Measurements from ENCODE around the gene SH3PXD2B.

SH3PXD2B gene

DNA sequence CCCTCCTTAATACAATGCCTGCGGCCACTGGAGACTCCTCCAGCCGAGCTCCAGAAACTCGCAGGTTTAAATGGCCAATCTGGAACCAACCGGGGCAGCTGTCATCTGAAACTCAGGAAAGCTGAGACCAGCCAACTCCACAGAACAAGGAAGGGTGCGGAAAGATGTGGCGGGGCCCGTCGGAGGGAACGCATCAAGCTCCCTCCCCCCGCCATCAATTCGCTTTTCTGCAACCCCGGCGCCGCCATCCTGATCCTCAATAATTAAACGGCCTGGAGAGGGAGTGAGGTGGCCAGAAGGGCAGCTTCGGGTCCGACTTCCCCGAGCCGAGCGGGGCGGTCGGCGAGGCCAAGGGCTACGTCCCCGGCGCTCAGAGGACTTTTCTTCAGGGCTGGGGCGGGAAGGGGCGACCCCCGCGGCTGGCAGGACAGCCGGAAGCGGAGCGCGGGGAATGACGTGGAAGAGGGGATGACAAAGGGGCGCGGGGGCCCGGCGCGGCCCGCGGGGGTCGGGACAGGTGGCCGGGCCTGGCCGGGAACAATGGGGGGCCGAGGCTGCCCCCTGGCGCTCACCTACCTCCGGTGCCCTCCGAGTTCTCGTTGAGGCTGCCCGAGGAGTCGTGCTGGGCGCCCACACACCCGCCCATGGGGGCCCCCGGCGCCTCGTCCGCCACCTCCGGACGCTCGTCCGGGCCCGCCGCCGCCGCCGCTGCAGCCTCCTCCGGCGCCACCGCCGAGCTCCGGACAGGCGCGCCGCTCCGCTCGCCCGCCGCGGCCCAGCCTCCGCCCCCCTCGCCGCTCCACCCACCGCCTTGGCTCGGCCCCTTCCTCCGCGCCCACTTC, 171.1 kb downstream of the SH3PXD2B start, which contains the start of gene UBTD2:
UBTD2 (minus strand) TSS at position 745 of the 842 bp plus-strand sequence; CDS start at position 646, 99 bp downstream.
- H3K9me3 ChIP-seq (ENCODE audit: control insufficient read depth, low read length): no peaks in the 10 kb centered on the region
- H3K36me3 ChIP-seq (ENCODE audit: control insufficient read depth, insufficient read depth, low read length, severe bottlenecking): no peaks in the 10 kb centered on the region
- H3K4me3 ChIP-seq (ENCODE audit: low read length): peak within 1 kb of the TSS; percentile 88
- H3K27me3 ChIP-seq (replicated peaks; ENCODE audit: control insufficient read depth, insufficient read depth, low read length): no peaks in the 10 kb centered on the region
- peak within 1 kb of the TSS; percentile 95 for H3K9ac ChIP-seq (ENCODE audit: low read length)
- H3K4me1 ChIP-seq (ENCODE audit: control insufficient read depth, insufficient read depth, low read length): peaks cover 33% of the 10 kb centered on the region
- DNase-seq (ENCODE audit: low read depth): peak; percentile 88

GRCh38 chr5:172282272-172283019, 171.9 kb downstream of the SH3PXD2B start:
- Histone ChIP-seq H3K4me1 (ENCODE audit: control insufficient read depth, insufficient read depth, low read length) (peaks cover 33% of the 10 kb centered on the region), H3K36me3 (ENCODE audit: control insufficient read depth, insufficient read depth, low read length, severe bottlenecking) (no peaks in the 10 kb centered on the region), H3K9me3 (ENCODE audit: control insufficient read depth, low read length) (no peaks in the 10 kb centered on the region), H3K9ac (ENCODE audit: low read length) (peak overlapping the region; percentile 90), H3K27me3 (replicated peaks; ENCODE audit: control insufficient read depth, insufficient read depth, low read length) (no peaks in the 10 kb centered on the region), H3K4me3 (ENCODE audit: low read length) (peak overlapping the region; percentile 88)
- DNase-seq (ENCODE audit: low read depth): peak; percentile 38

DNA sequence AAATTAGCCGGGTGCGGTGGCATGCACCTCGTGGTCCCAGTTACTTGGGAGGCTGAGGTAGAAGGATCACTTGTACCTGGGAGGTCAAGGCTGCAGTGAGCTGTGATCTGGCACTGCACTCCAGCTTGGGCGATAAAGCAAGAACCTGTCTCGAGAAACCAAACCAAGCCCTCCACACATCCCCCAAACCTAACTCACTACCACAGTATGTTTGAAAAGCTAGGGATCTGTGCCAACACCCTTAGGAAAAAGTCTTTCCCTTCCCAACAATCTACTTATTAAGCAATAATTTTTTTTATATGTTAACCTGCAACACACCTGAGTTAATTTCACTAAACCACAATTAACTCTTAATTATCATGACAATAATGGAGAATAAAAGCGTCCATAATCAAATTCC, 173.0 kb downstream of the SH3PXD2B start:
- H3K36me3 ChIP-seq (ENCODE audit: control insufficient read depth, insufficient read depth, low read length, severe bottlenecking): no peaks in the 10 kb centered on the region
- peaks cover 41% of the 10 kb centered on the region for H3K4me1 ChIP-seq (ENCODE audit: control insufficient read depth, insufficient read depth, low read length)
- H3K9ac ChIP-seq (ENCODE audit: low read length): peak overlapping the region; percentile 90
- peak overlapping the region; percentile 88 for H3K4me3 ChIP-seq (ENCODE audit: low read length)
- no peaks in the 10 kb centered on the region for H3K27me3 ChIP-seq (replicated peaks; ENCODE audit: control insufficient read depth, insufficient read depth, low read length)
- DNase-seq (ENCODE audit: low read depth): peak; percentile 33
- no peaks in the 10 kb centered on the region for H3K9me3 ChIP-seq (ENCODE audit: control insufficient read depth, low read length)

GRCh38 chr5:172280929-172281328, 173.4 kb downstream of the SH3PXD2B start:
- H3K9me3 ChIP-seq (ENCODE audit: control insufficient read depth, low read length): no peaks in the 10 kb centered on the region
- peak overlapping the region; percentile 88 for H3K4me3 ChIP-seq (ENCODE audit: low read length)
- H3K9ac ChIP-seq (ENCODE audit: low read length): no peak overlapping the region

GRCh38 chr5:172280317-172280716, 174.0 kb downstream of the SH3PXD2B start:
- no peaks in the 10 kb centered on the region for H3K36me3 ChIP-seq (ENCODE audit: control insufficient read depth, insufficient read depth, low read length, severe bottlenecking)
- peaks cover 44% of the 10 kb centered on the region for H3K4me1 ChIP-seq (ENCODE audit: control insufficient read depth, insufficient read depth, low read length)
- no peaks in the 10 kb centered on the region for H3K9me3 ChIP-seq (ENCODE audit: control insufficient read depth, low read length)
- H3K4me3 ChIP-seq (ENCODE audit: low read length): no peak overlapping the region
- H3K27me3 ChIP-seq (replicated peaks; ENCODE audit: control insufficient read depth, insufficient read depth, low read length): no peaks in the 10 kb centered on the region
- peak; percentile 22 for DNase-seq (ENCODE audit: low read depth)
- no peak overlapping the region for H3K9ac ChIP-seq (ENCODE audit: low read length)

More at GRCh38 chr5:172280929-172281328, 173.4 kb downstream of the SH3PXD2B start:
- H3K4me1 ChIP-seq (ENCODE audit: control insufficient read depth, insufficient read depth, low read length): peaks cover 44% of the 10 kb centered on the region
- DNase-seq (ENCODE audit: low read depth): peak; percentile 94
- no peaks in the 10 kb centered on the region for H3K36me3 ChIP-seq (ENCODE audit: control insufficient read depth, insufficient read depth, low read length, severe bottlenecking)
- no peaks in the 10 kb centered on the region for H3K27me3 ChIP-seq (replicated peaks; ENCODE audit: control insufficient read depth, insufficient read depth, low read length)

DNA sequence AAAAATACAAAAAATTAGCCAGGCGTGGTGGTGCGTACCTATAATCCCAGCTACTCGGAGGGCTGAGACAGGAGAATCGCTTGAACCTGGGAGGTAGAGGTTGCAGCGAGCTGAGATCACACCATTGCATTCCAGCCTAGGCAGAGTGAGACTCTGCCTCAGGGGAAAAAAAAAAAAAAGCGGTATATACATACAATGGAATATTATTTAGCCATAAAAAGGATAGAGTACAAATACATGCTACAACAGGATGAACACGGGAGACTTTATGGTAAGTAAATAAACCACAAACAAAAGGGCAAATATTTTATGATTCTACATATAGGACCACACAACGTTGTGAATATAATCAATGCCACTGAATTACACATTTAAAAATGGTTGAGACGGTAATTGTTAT, 176.0 kb downstream of the SH3PXD2B start:
- no peak for DNase-seq (ENCODE audit: low read depth)
- no peaks in the 10 kb centered on the region for H3K36me3 ChIP-seq (ENCODE audit: control insufficient read depth, insufficient read depth, low read length, severe bottlenecking)
- H3K27me3 ChIP-seq (replicated peaks; ENCODE audit: control insufficient read depth, insufficient read depth, low read length): no peaks in the 10 kb centered on the region
- H3K9ac ChIP-seq (ENCODE audit: low read length): no peak overlapping the region
- no peak overlapping the region for H3K4me3 ChIP-seq (ENCODE audit: low read length)
- H3K9me3 ChIP-seq (ENCODE audit: control insufficient read depth, low read length): no peaks in the 10 kb centered on the region
- H3K4me1 ChIP-seq (ENCODE audit: control insufficient read depth, insufficient read depth, low read length): peaks cover 39% of the 10 kb centered on the region

GRCh38 chr5:172276214-172276613, 178.1 kb downstream of the SH3PXD2B start:
- peak; percentile 72 for DNase-seq (ENCODE audit: low read depth)
- no peak overlapping the region for H3K4me3 ChIP-seq (ENCODE audit: low read length)
- peaks cover 30% of the 10 kb centered on the region for H3K4me1 ChIP-seq (ENCODE audit: control insufficient read depth, insufficient read depth, low read length)
- H3K9ac ChIP-seq (ENCODE audit: low read length): no peak overlapping the region
- no peaks in the 10 kb centered on the region for H3K9me3 ChIP-seq (ENCODE audit: control insufficient read depth, low read length)
- no peaks in the 10 kb centered on the region for H3K27me3 ChIP-seq (replicated peaks; ENCODE audit: control insufficient read depth, insufficient read depth, low read length)
- H3K36me3 ChIP-seq (ENCODE audit: control insufficient read depth, insufficient read depth, low read length, severe bottlenecking): no peaks in the 10 kb centered on the region

Measured in adipocyte (in vitro differentiated cells).